ENCODE data around the gene VAX1.

The VAX1 gene

GRCh38 chr10:117094856-117095255 lies 43.2 kb downstream of the VAX1 start:
- no peaks in the 10 kb centered on the region for H3K36me3 ChIP-seq (replicated peaks in 1 of 2; ENCODE audit: control insufficient read depth in 2 of 2, insufficient read depth in 2 of 2, low read length in 2 of 2)
- H3K27me3 ChIP-seq (ENCODE audit: control insufficient read depth in 3 of 3, insufficient read depth in 3 of 3, low read depth in 1 of 3, low read length in 3 of 3), result peaks cover 0 to 37% (median 0%) of the 10 kb centered on the region in 3 experiments
- no peak overlapping the region for H2AFZ ChIP-seq (ENCODE audit: low read length)
- no peaks in the 10 kb centered on the region for H3K9me3 ChIP-seq (replicated peaks in 1 of 2; ENCODE audit: control insufficient read depth in 2 of 2, insufficient read depth in 1 of 2, low read depth in 1 of 2, low read length in 2 of 2)
- no peak overlapping the region for H4K8ac ChIP-seq (ENCODE audit: low read depth, low read length)
- no peak overlapping the region for H3K4me3 ChIP-seq (ENCODE audit: low read length in 2 of 2)
- H3K14ac ChIP-seq (ENCODE audit: low read length), result no peak overlapping the region
- no peak overlapping the region for H2BK12ac ChIP-seq (ENCODE audit: low read length)
- no peak overlapping the region for H2AK5ac ChIP-seq (ENCODE audit: low read depth, low read length)
- WGBS, 2 donors (ENCODE audit: extremely low coverage in 2 of 2, insufficient read length in 2 of 2, insufficient replicate concordance in 1 of 2), result no CpG with 5 or more reads among the region's 9 CpGs
- H3K18ac ChIP-seq (ENCODE audit: low read length), result no peak overlapping the region
- peak; percentile 84 for DNase-seq (ENCODE audit: low spot score)
- no peak overlapping the region for H3K23ac ChIP-seq (ENCODE audit: low read depth, low read length, poor library complexity)
- H2BK5ac ChIP-seq (ENCODE audit: low read length), result no peak overlapping the region
- no peak overlapping the region for H3K4ac ChIP-seq (ENCODE audit: low read length)
- H3K4me1 ChIP-seq (ENCODE audit: control insufficient read depth in 2 of 2, insufficient read depth in 1 of 2, low read depth in 1 of 2, low read length in 2 of 2), result peaks cover 2 to 6% of the 10 kb centered on the region in 2 donors
- H2BK120ac ChIP-seq (ENCODE audit: low read depth, low read length), result no peak overlapping the region
- no peak overlapping the region for H2BK15ac ChIP-seq (ENCODE audit: low read length)
- no peak overlapping the region for H3K9ac ChIP-seq (ENCODE audit: low read depth, low read length, poor library complexity)
- H3K27ac ChIP-seq (replicated peaks; ENCODE audit: low read length), result no peak overlapping the region
- no peak overlapping the region for H4K91ac ChIP-seq (ENCODE audit: low read depth, low read length, poor library complexity)
- no peaks in the 10 kb centered on the region for H3K79me1 ChIP-seq (ENCODE audit: low read depth, low read length)
- no peak overlapping the region for H3K4me2 ChIP-seq (ENCODE audit: insufficient read depth, low read length, poor library complexity, severe bottlenecking)

DNA sequence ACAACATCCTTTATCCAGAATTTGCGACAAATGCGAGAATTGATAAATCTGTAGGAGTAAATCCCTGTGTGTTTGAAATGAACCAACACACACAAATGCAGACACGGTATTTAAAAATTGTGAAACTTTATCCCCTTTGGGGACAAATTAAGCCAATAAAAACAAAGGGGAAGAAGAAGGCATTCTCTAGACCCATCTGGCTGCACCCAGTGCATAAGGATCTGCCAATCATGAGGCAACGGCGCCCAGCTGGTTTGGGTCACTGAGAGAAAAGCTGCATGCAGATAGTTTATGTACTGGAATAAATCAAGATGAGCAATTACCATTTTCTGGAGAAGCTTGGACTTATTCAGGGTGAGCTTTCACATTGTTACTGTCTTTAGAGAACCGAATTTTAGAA lies 45.7 kb downstream of the VAX1 start:
- Histone ChIP-seq H3K9ac (ENCODE audit: low read depth, low read length, poor library complexity) (no peak overlapping the region), H2AFZ (ENCODE audit: low read length) (no peak overlapping the region), H2BK12ac (ENCODE audit: low read length) (no peak overlapping the region), H3K27me3 (ENCODE audit: control insufficient read depth in 3 of 3, insufficient read depth in 3 of 3, low read depth in 1 of 3, low read length in 3 of 3) (peaks cover 0 to 37% (median 0%) of the 10 kb centered on the region in 3 experiments), H3K9me3 (replicated peaks in 1 of 2; ENCODE audit: control insufficient read depth in 2 of 2, insufficient read depth in 1 of 2, low read depth in 1 of 2, low read length in 2 of 2) (no peaks in the 10 kb centered on the region), H3K23ac (ENCODE audit: low read depth, low read length, poor library complexity) (no peak overlapping the region), H3K36me3 (replicated peaks in 1 of 2; ENCODE audit: control insufficient read depth in 2 of 2, insufficient read depth in 2 of 2, low read length in 2 of 2) (no peaks in the 10 kb centered on the region), H3K18ac (ENCODE audit: low read length) (no peak overlapping the region), H3K4me3 (ENCODE audit: low read length in 2 of 2) (no peak overlapping the region), H3K4me2 (ENCODE audit: insufficient read depth, low read length, poor library complexity, severe bottlenecking) (no peak overlapping the region), H2BK120ac (ENCODE audit: low read depth, low read length) (no peak overlapping the region), H2AK5ac (ENCODE audit: low read depth, low read length) (no peak overlapping the region), H2BK15ac (ENCODE audit: low read length) (no peak overlapping the region), H2BK5ac (ENCODE audit: low read length) (no peak overlapping the region), H3K79me1 (ENCODE audit: low read depth, low read length) (no peaks in the 10 kb centered on the region), H4K8ac (ENCODE audit: low read depth, low read length) (no peak overlapping the region), H4K91ac (ENCODE audit: low read depth, low read length, poor library complexity) (no peak overlapping the region), H3K4me1 (ENCODE audit: control insufficient read depth in 2 of 2, insufficient read depth in 1 of 2, low read depth in 1 of 2, low read length in 2 of 2) (peaks cover 2 to 6% of the 10 kb centered on the region in 2 donors), H3K4ac (ENCODE audit: low read length) (no peak overlapping the region), H3K27ac (replicated peaks; ENCODE audit: low read length) (no peak overlapping the region), H3K14ac (ENCODE audit: low read length) (no peak overlapping the region)
- DNase-seq (ENCODE audit: low spot score), result no peak
- no CpG with 5 or more reads among the region's 6 CpGs for WGBS, 2 donors (ENCODE audit: extremely low coverage in 2 of 2, insufficient read length in 2 of 2, insufficient replicate concordance in 1 of 2)

- H3K27me3 ChIP-seq (ENCODE audit: control insufficient read depth in 3 of 3, insufficient read depth in 3 of 3, low read depth in 1 of 3, low read length in 3 of 3), result peaks cover 0 to 37% (median 0%) of the 10 kb centered on the region in 3 experiments
Measured at GRCh38 chr10:117090834-117091233, 47.2 kb downstream of the VAX1 start.

DNA sequence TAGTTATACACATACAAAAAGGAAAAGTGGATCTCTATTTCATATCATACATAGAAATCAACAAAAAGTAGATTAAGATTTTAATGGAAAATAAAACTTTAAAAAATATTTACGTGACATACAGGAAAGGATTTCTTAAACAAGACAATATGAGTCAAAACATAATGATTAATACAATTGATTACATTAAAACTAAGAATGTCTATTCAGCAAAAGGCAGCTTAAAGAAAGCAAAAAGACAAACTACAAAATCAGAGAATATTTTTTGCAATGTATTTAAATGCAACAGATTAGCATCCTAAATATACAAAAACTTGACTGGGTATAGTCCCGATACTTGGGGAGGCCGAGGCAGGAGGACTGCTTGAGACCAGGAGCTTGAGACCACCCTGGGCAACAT lies 50.5 kb downstream of the VAX1 start:
- no CpG with 5 or more reads among the region's 3 CpGs for WGBS, 2 donors (ENCODE audit: extremely low coverage in 2 of 2, insufficient read length in 2 of 2, insufficient replicate concordance in 1 of 2)

More at GRCh38 chr10:117090834-117091233, 47.2 kb downstream of the VAX1 start:
- no peak overlapping the region for H3K14ac ChIP-seq (ENCODE audit: low read length)
- H4K8ac ChIP-seq (ENCODE audit: low read depth, low read length), result no peak overlapping the region
- H4K91ac ChIP-seq (ENCODE audit: low read depth, low read length, poor library complexity), result no peak overlapping the region
- H3K9me3 ChIP-seq (replicated peaks in 1 of 2; ENCODE audit: control insufficient read depth in 2 of 2, insufficient read depth in 1 of 2, low read depth in 1 of 2, low read length in 2 of 2), result no peaks in the 10 kb centered on the region
- peaks cover 0 to 4% of the 10 kb centered on the region in 2 donors for H3K4me1 ChIP-seq (ENCODE audit: control insufficient read depth in 2 of 2, insufficient read depth in 1 of 2, low read depth in 1 of 2, low read length in 2 of 2)
- no peaks in the 10 kb centered on the region for H3K79me1 ChIP-seq (ENCODE audit: low read depth, low read length)
- no peak for DNase-seq (ENCODE audit: low spot score)
- H3K4me3 ChIP-seq (ENCODE audit: low read length in 2 of 2), result no peak overlapping the region
- WGBS, 2 donors (ENCODE audit: extremely low coverage in 2 of 2, insufficient read length in 2 of 2, insufficient replicate concordance in 1 of 2), result no CpG with 5 or more reads among the region's 4 CpGs
- H3K36me3 ChIP-seq (replicated peaks in 1 of 2; ENCODE audit: control insufficient read depth in 2 of 2, insufficient read depth in 2 of 2, low read length in 2 of 2), result no peaks in the 10 kb centered on the region
- H3K4me2 ChIP-seq (ENCODE audit: insufficient read depth, low read length, poor library complexity, severe bottlenecking), result no peak overlapping the region
- H2BK5ac ChIP-seq (ENCODE audit: low read length), result no peak overlapping the region
- no peak overlapping the region for H3K27ac ChIP-seq (replicated peaks; ENCODE audit: low read length)
- no peak overlapping the region for H3K4ac ChIP-seq (ENCODE audit: low read length)
- no peak overlapping the region for H2AFZ ChIP-seq (ENCODE audit: low read length)
- H2BK12ac ChIP-seq (ENCODE audit: low read length), result no peak overlapping the region
- H2BK120ac ChIP-seq (ENCODE audit: low read depth, low read length), result no peak overlapping the region
- H3K9ac ChIP-seq (ENCODE audit: low read depth, low read length, poor library complexity), result no peak overlapping the region
- H3K18ac ChIP-seq (ENCODE audit: low read length), result no peak overlapping the region
- H2BK15ac ChIP-seq (ENCODE audit: low read length), result no peak overlapping the region
- H2AK5ac ChIP-seq (ENCODE audit: low read depth, low read length), result no peak overlapping the region
- no peak overlapping the region for H3K23ac ChIP-seq (ENCODE audit: low read depth, low read length, poor library complexity)

More for the DNA sequence above, 50.5 kb downstream of the VAX1 start:
- Histone ChIP-seq H2BK120ac (ENCODE audit: low read depth, low read length) (no peak overlapping the region), H3K4me3 (ENCODE audit: low read length in 2 of 2) (no peak overlapping the region), H2BK15ac (ENCODE audit: low read length) (no peak overlapping the region), H3K27me3 (ENCODE audit: control insufficient read depth in 3 of 3, insufficient read depth in 3 of 3, low read depth in 1 of 3, low read length in 3 of 3) (peaks cover 0 to 16% (median 0%) of the 10 kb centered on the region in 3 experiments), H3K23ac (ENCODE audit: low read depth, low read length, poor library complexity) (no peak overlapping the region), H3K79me1 (ENCODE audit: low read depth, low read length) (no peaks in the 10 kb centered on the region), H3K36me3 (replicated peaks in 1 of 2; ENCODE audit: control insufficient read depth in 2 of 2, insufficient read depth in 2 of 2, low read length in 2 of 2) (no peaks in the 10 kb centered on the region), H2AFZ (ENCODE audit: low read length) (no peak overlapping the region), H3K14ac (ENCODE audit: low read length) (no peak overlapping the region), H3K4me1 (ENCODE audit: control insufficient read depth in 2 of 2, insufficient read depth in 1 of 2, low read depth in 1 of 2, low read length in 2 of 2) (peaks cover 0 to 1% of the 10 kb centered on the region in 2 donors), H3K4me2 (ENCODE audit: insufficient read depth, low read length, poor library complexity, severe bottlenecking) (no peak overlapping the region), H3K4ac (ENCODE audit: low read length) (no peak overlapping the region), H2BK12ac (ENCODE audit: low read length) (no peak overlapping the region), H2AK5ac (ENCODE audit: low read depth, low read length) (no peak overlapping the region), H3K9ac (ENCODE audit: low read depth, low read length, poor library complexity) (no peak overlapping the region), H3K27ac (replicated peaks; ENCODE audit: low read length) (no peak overlapping the region), H3K9me3 (replicated peaks in 1 of 2; ENCODE audit: control insufficient read depth in 2 of 2, insufficient read depth in 1 of 2, low read depth in 1 of 2, low read length in 2 of 2) (no peaks in the 10 kb centered on the region), H3K18ac (ENCODE audit: low read length) (no peak overlapping the region), H2BK5ac (ENCODE audit: low read length) (no peak overlapping the region), H4K8ac (ENCODE audit: low read depth, low read length) (no peak overlapping the region), H4K91ac (ENCODE audit: low read depth, low read length, poor library complexity) (no peak overlapping the region)
- DNase-seq (ENCODE audit: low spot score), result no peak

All from neuronal stem cell (in vitro differentiated cells).